HepG2 (cell line): ENCODE measurements around the gene PRSS38. TPM values are rescaled to one million over a fixed set of nuclear protein-coding genes. Genes with fewer than 3 reads are reported as not detected.

ENCODE experiments used
- ATAC-seq: fragments of 200-7000 bp; cut with Tn5 transposase; 3 replicates; pipeline ENCODE4 v1.9.1; 2020; ENCODE audit warnings: mild to moderate bottlenecking, moderate library complexity
- BruUV-seq: library from RNA; stranded (reverse); fragments of 400-500 nt; replicated peaks from 2 replicates; lab custom pipeline; 2021; lab: Mats Ljungman, UMichigan
- CTCF ChIA-PET: fragments of 300-600 bp; formaldehyde crosslinking; extraction: SDS; loops from one replicate; lab custom pipeline; 2021; ENCODE audit warnings: low total read pairs, inconsistent platforms, low intra/inter-chr PET ratio; lab: Yijun Ruan, JAX
- POLR2A ChIA-PET: fragments of 350-600 bp; sonication (Branson Sonifier 250); formaldehyde crosslinking; loops from one replicate; lab custom pipeline; 2020; ENCODE audit warnings: antibody characterized with exemption, inconsistent platforms; lab: Yijun Ruan, JAX
- DNase-seq: peaks from one replicate; pipeline ENCODE4 v3.0.0-alpha.2; 2015; ENCODE audit warnings: low spot score
- FAIRE-seq: peaks from 3 replicates; lab custom pipeline; 2011; peaks lifted over from hg19 to GRCh38; lab: Jason Lieb, UNC
- H2AFZ ChIP-seq: one replicate; pipeline ENCODE4 v1.6.1; 2011; ENCODE audit warnings: low read length, inconsistent platforms
- H3K27ac ChIP-seq: fragments of 300-600 bp; 3 replicates; pipeline ENCODE4 v1.8.0; 2011; ENCODE audit warnings: mixed run types, mild to moderate bottlenecking, mixed read lengths, low read length, inconsistent platforms; ENCODE audit not compliant: insufficient read depth; ENCODE audit errors: extremely low read length
- H3K27me3 ChIP-seq, 2 experiments: fragments of 200-600 bp in 1 of 2; 2 replicates in 1 of 2; 3 replicates in 1 of 2; pipeline versions ENCODE4 v1.6.0 to v1.8.0; 2011; ENCODE audit warnings: low read length in 2 of 2, mild to moderate bottlenecking in 2 of 2, moderate library complexity in 2 of 2, inconsistent platforms in 1 of 2; ENCODE audit not compliant: insufficient read depth in 2 of 2, control insufficient read depth in 1 of 2
- H3K36me3 ChIP-seq, 2 experiments: fragments of 200-600 bp in 1 of 2; replicated peaks in 1 of 2; 2 replicates in 1 of 2; 3 replicates in 1 of 2; pipeline versions ENCODE4 v1.5.1 to v1.8.0; 2011; ENCODE audit warnings: low read length in 2 of 2, inconsistent platforms in 1 of 2; ENCODE audit not compliant: insufficient read depth in 2 of 2, control insufficient read depth in 1 of 2
- H3K4me1 ChIP-seq: 2 replicates; pipeline ENCODE4 v1.5.1; 2012; ENCODE audit warnings: low read length, inconsistent platforms; ENCODE audit not compliant: insufficient read depth
- H3K4me2 ChIP-seq: 2 replicates; pipeline ENCODE4 v1.6.0; 2011; ENCODE audit warnings: low read depth, low read length, inconsistent platforms
- H3K4me3 ChIP-seq, 3 experiments: fragments of 200-600 bp in 1 of 3; sonication (generic), shearing (Covaris generic) in 1 of 3; replicated peaks in 1 of 3; 2 replicates each; pipeline ENCODE4 v1.5.1; 2011 to 2016; ENCODE audit warnings: low read length in 3 of 3, inconsistent platforms in 2 of 3, low read depth in 2 of 3, mild to moderate bottlenecking in 2 of 3, control low read depth in 1 of 3, mixed read lengths in 1 of 3; ENCODE audit not compliant: insufficient read depth in 1 of 3
- H3K79me2 ChIP-seq: one replicate; pipeline ENCODE4 v1.6.1; 2011; ENCODE audit warnings: low read length, inconsistent platforms; ENCODE audit not compliant: insufficient read depth
- H3K9ac ChIP-seq: 2 replicates; pipeline ENCODE4 v1.6.0; 2011; ENCODE audit warnings: mild to moderate bottlenecking, low read depth, low read length, inconsistent platforms; ENCODE audit not compliant: insufficient read depth
- H3K9me3 ChIP-seq: 2 replicates; pipeline ENCODE4 v1.5.1; 2012; ENCODE audit warnings: mild to moderate bottlenecking, low read length
- H4K20me1 ChIP-seq: 2 replicates; pipeline ENCODE4 v1.6.0; 2011; ENCODE audit warnings: inconsistent platforms, mild to moderate bottlenecking, low read length, moderate library complexity; ENCODE audit not compliant: insufficient read depth
- HCFC1 ChIP-seq: fragments of 150-350 bp; IDR thresholded peaks from 2 replicates; pipeline ENCODE4 v1.6.1; 2014; ENCODE audit warnings: low read depth, low read length
- HINFP ChIP-seq: sonication (generic); formaldehyde crosslinking; IDR thresholded peaks from 2 replicates; pipeline ENCODE4 v1.4.0; 2020; ENCODE audit warnings: low read depth, mild to moderate bottlenecking, missing genetic modification reagents
- HNRNPUL1 ChIP-seq: fragments of 200-400 bp; formaldehyde crosslinking; IDR thresholded peaks from 2 replicates; pipeline ENCODE4 v1.6.1; 2017; ENCODE audit warnings: low read depth, mild to moderate bottlenecking, low read length, moderate library complexity
- NR2C2 ChIP-seq: sonication (generic); formaldehyde crosslinking; IDR thresholded peaks from 2 replicates; pipeline ENCODE4 v1.4.0; 2020; ENCODE audit warnings: missing genetic modification reagents, mild to moderate bottlenecking, moderate library complexity, borderline replicate concordance
- PAXIP1 ChIP-seq: sonication (generic); formaldehyde crosslinking; conservative IDR thresholded peaks from 2 replicates; pipeline ENCODE4 v1.4.0; 2020; ENCODE audit warnings: mild to moderate bottlenecking, missing genetic modification reagents, moderate library complexity
- TFDP1 ChIP-seq: IDR thresholded peaks from 2 replicates; pipeline ENCODE4 v1.6.1; 2016; ENCODE audit warnings: missing compliant biosample characterization, missing genetic modification reagents, borderline replicate concordance
- TFDP2 ChIP-seq: sonication (generic); formaldehyde crosslinking; IDR thresholded peaks from 2 replicates; pipeline ENCODE4 v1.4.0; 2020; ENCODE audit warnings: missing genetic modification reagents
- THRA ChIP-seq: sonication (generic); formaldehyde crosslinking; IDR thresholded peaks from 2 replicates; pipeline ENCODE4 v1.4.0; 2020; ENCODE audit warnings: missing genetic modification reagents, borderline replicate concordance
- ZFP41 ChIP-seq: sonication (generic); formaldehyde crosslinking; IDR thresholded peaks from 2 replicates; pipeline ENCODE4 v1.4.0; 2020; ENCODE audit warnings: mild to moderate bottlenecking, missing genetic modification reagents, borderline replicate concordance
- ZNF224 ChIP-seq: sonication (generic); formaldehyde crosslinking; IDR thresholded peaks from 2 replicates; pipeline ENCODE4 v1.5.0; 2020; ENCODE audit warnings: mild to moderate bottlenecking, missing genetic modification reagents
- ZNF549 ChIP-seq: sonication (generic); formaldehyde crosslinking; IDR thresholded peaks from 2 replicates; pipeline ENCODE4 v1.5.0; 2020; ENCODE audit warnings: missing genetic modification reagents
- ZNF724P ChIP-seq: sonication (generic); formaldehyde crosslinking; IDR thresholded peaks from 2 replicates; pipeline ENCODE4 v1.8.0; 2022; ENCODE audit warnings: missing genetic modification reagents, borderline replicate concordance
- ZNF75D ChIP-seq: sonication (generic); formaldehyde crosslinking; IDR thresholded peaks from 2 replicates; pipeline ENCODE4 v1.8.1; 2023; ENCODE audit warnings: missing genetic modification reagents, mild to moderate bottlenecking, borderline replicate concordance
- ZNF792 ChIP-seq: IDR thresholded peaks from 2 replicates; pipeline ENCODE4 v1.6.1; 2016
- ZNF83 ChIP-seq: sonication (generic); formaldehyde crosslinking; IDR thresholded peaks from 2 replicates; pipeline ENCODE4 v1.4.0; 2020; ENCODE audit warnings: missing genetic modification reagents, mild to moderate bottlenecking, borderline replicate concordance
- WGBS: methylation state at CpG from one replicate; pipeline ENCODE4 v1.1.6; 2017; ENCODE audit warnings: low lambda C conversion rate; 5-methylcytosine and 5-hydroxymethylcytosine counted together
- in situ Hi-C: cut with HindIII; loops from 2 replicates; pipeline ENCODE4 v1.10.0; 2017; ENCODE audit warnings: low pct_unique_long_range_greater_than_20kb; ENCODE audit not compliant: extremely low pct_ligation_motif_present
- intact Hi-C: fragments of 100-400 bp; cut with micrococcal nuclease; formaldehyde crosslinking; loops from one replicate; pipeline ENCODE4 v1.10.0; 2022; ENCODE audit not compliant: unreplicated experiment
- polyA plus RNA-seq, 8 experiments: library from polyadenylated mRNA; depleted of rRNA in 3 of 8; stranded (reverse) in 7 of 8; unstranded in 1 of 8; fragments of >200 nt; fragmentation: Illumina TruSeq in 4 of 8; extraction: Trizol in 4 of 8; gene quantifications; 2 replicates each; pipeline versions ENCODE4 v1.2.1 to v1.2.3, GENCODE V29; 2011 to 2016; ENCODE audit warnings: low read depth in 4 of 8, missing spikeins in 1 of 8, mixed read lengths in 1 of 8; ENCODE audit not compliant: insufficient read depth in 1 of 8
- total RNA-seq, 5 experiments: library from RNA; depleted of rRNA; stranded (reverse); fragments of >200 nt; fragmentation: Illumina TruSeq; extraction: Trizol; gene quantifications; 2 replicates each; pipeline ENCODE4 v1.2.3, GENCODE V29; 2016; ENCODE audit warnings: low read depth in 1 of 5

Gene PRSS38
- total and polyA plus RNA-seq, 2 of the 13 experiments (the other 11 are each of a cell fraction or from before 2014, with no cell fraction given): not detected

- H3K9me3 ChIP-seq: peaks cover 11% of the 10 kb centered on the region
- no peak overlapping the region for H2AFZ ChIP-seq
- no peaks in the 10 kb centered on the region; a peak in 1 of 5 replicates for H3K27me3 ChIP-seq
- no peak for TF ChIP-seq HCFC1
- no peak for TF ChIP-seq ZFP41 (CRISPR knock-in tag)
- TF ChIP-seq ZNF549: no peak
- no peak for TF ChIP-seq TFDP2 (CRISPR knock-in tag)
- no peak for TF ChIP-seq PAXIP1 (CRISPR knock-in tag)
- no peak for TF ChIP-seq HNRNPUL1
- TF ChIP-seq ZNF83 (CRISPR knock-in tag): no peak
- TF ChIP-seq ZNF724P (CRISPR knock-in tag): no peak
- no peak for TF ChIP-seq ZNF75D (CRISPR knock-in tag)
- no peak for TF ChIP-seq ZNF224 (CRISPR knock-in tag)
- TF ChIP-seq NR2C2: no peak
- no peak for TF ChIP-seq THRA (CRISPR knock-in tag)
- no peak for TF ChIP-seq ZNF792 (CRISPR knock-in tag)
- TF ChIP-seq HINFP: no peak
- TF ChIP-seq TFDP1: no peak
- ChIA-PET POLR2A (no interaction called here), CTCF (no interaction called here)
- DNase-seq (no peak), FAIRE-seq (no peak), ATAC-seq (no peak)
- in situ Hi-C loops: no loop called here
- 1% methylated on average over 2 of the region's 2 CpGs for WGBS
- H3K27ac ChIP-seq: no peak overlapping the region
- H3K36me3 ChIP-seq: no peaks in the 10 kb centered on the region
- no peaks in the 10 kb centered on the region for H4K20me1 ChIP-seq
- no peaks in the 10 kb centered on the region for H3K79me2 ChIP-seq
- no TSS peak for BruUV-seq
- intact Hi-C loops: loop anchor here (10.0 kb wide), 1 partner anchor 1054 kb away; no protein-coding TSS in a partner anchor
- H3K9ac ChIP-seq: no peak overlapping the region
- H3K4me2 ChIP-seq: no peak overlapping the region
- no peak overlapping the region for H3K4me3 ChIP-seq
- no peaks in the 10 kb centered on the region for H3K4me1 ChIP-seq
Measured at GRCh38 chr1:227809026-227809425, 6.4 kb upstream of the PRSS38 start.
